ENCODE results near the gene KRTAP16-1.
"Not testable (repeated sequence)": the region's sequence is repeated elsewhere in the genome, so short reads cannot be mapped to it uniquely, and the experiment has no call there.

KRTAP16-1 gene

GRCh38 chr17:41308918-41309359 lies at the start of gene KRTAP16-1:
TSS of gene KRTAP16-1 (minus strand) at chr17:41309309. CDS start at chr17:41309253, 56 bp downstream.
- no peak for DNase-seq

GRCh38 chr17:41354536-41354935 lies 45.4 kb upstream of the KRTAP16-1 start:
- no peak for DNase-seq

GRCh38 chr17:41352597-41353366 lies 43.7 kb upstream of the KRTAP16-1 start:
- no peak for DNase-seq

GRCh38 chr17:41351177-41351576 lies 42.1 kb upstream of the KRTAP16-1 start:
- DNase-seq = no peak

- DNase-seq = not testable (repeated sequence)
Measured at GRCh38 chr17:41350381-41350878, 41.3 kb upstream of the KRTAP16-1 start, which contains the start of gene KRT33A. TSS of gene KRT33A (minus strand) at chr17:41350828. CDS start at chr17:41350767, 61 bp downstream.

- DNase-seq = no peak
Measured at GRCh38 chr17:41347869-41348760, 39.0 kb upstream of the KRTAP16-1 start.

- DNase-seq = not testable (repeated sequence)
Measured at GRCh38 chr17:41346421-41346820, 37.3 kb upstream of the KRTAP16-1 start.

GRCh38 chr17:41345992-41346391 lies 36.9 kb upstream of the KRTAP16-1 start:
- DNase-seq = no peak

- no peak for DNase-seq
Measured at GRCh38 chr17:41343029-41343428, 33.9 kb upstream of the KRTAP16-1 start.

GRCh38 chr17:41340934-41341861 lies 32.1 kb upstream of the KRTAP16-1 start:
- no peak for DNase-seq

GRCh38 chr17:41340494-41340893 lies 31.4 kb upstream of the KRTAP16-1 start:
- DNase-seq = no peak

GRCh38 chr17:41339571-41340172 lies 30.6 kb upstream of the KRTAP16-1 start:
- no peak for DNase-seq

- DNase-seq = no peak
Measured at GRCh38 chr17:41338961-41339485, 29.9 kb upstream of the KRTAP16-1 start.

GRCh38 chr17:41335747-41336146 lies 26.6 kb upstream of the KRTAP16-1 start:
- no peak for DNase-seq

GRCh38 chr17:41334385-41335305 lies 25.5 kb upstream of the KRTAP16-1 start:
- no peak for DNase-seq

- no peak for DNase-seq
Measured at GRCh38 chr17:41333836-41334235, 24.7 kb upstream of the KRTAP16-1 start.

- DNase-seq = no peak
Measured at GRCh38 chr17:41333098-41333497, 24.0 kb upstream of the KRTAP16-1 start.

- no peak for DNase-seq
Measured at GRCh38 chr17:41332239-41332638, 23.1 kb upstream of the KRTAP16-1 start.

GRCh38 chr17:41331606-41332005 lies 22.5 kb upstream of the KRTAP16-1 start:
- DNase-seq = no peak

GRCh38 chr17:41329279-41329948 lies 20.3 kb upstream of the KRTAP16-1 start:
- no peak for DNase-seq

All from NCI-H187 treated with DMSO at 0.1 percent for 48 hours (cell line).